HL-60 (cell line): ENCODE measurements around the gene CAMSAP1.

Source experiments
- CTCF ChIP-seq: IDR thresholded peaks from one replicate; pipeline ENCODE4 v1.5.1; 2011; ENCODE audit warnings: low read length, control low read depth, inconsistent platforms; ENCODE audit not compliant: insufficient read depth
- REST ChIP-seq: IDR thresholded peaks from 2 replicates; pipeline ENCODE4 v1.6.1; 2012; ENCODE audit warnings: low read depth; ENCODE audit not compliant: insufficient replicate concordance

- no peak for TF ChIP-seq REST
- TF ChIP-seq CTCF = no peak
Measured at GRCh38 chr9:135791431-135792267, 115.7 kb downstream of the CAMSAP1 start.
